ENCODE results near the gene RNF220. TPM values are rescaled to one million over a fixed set of nuclear protein-coding genes. Genes with fewer than 3 reads are reported as not detected.

The RNF220 gene
- total and polyA plus RNA-seq, 9 of the 15 experiments (the other 6 are each of a cell fraction or from before 2014, with no cell fraction given): 5.1 to 117 (median 66.9) TPM

- Histone ChIP-seq H3K27me3 (ENCODE audit: control insufficient read depth in 2 of 2, insufficient read depth in 2 of 2, low read length in 2 of 2) (peaks cover 76 to 78% of the 10 kb centered on the region in 2 experiments), H3K4me3 (no peak overlapping the region), H3K9me3 (replicated peaks; ENCODE audit: control insufficient read depth, insufficient read depth, low read depth, low read length) (no peaks in the 10 kb centered on the region), H3K9ac (ENCODE audit: insufficient read depth in 1 of 2, low read depth in 2 of 2, low read length in 2 of 2) (no peak overlapping the region), H3K9me1 (ENCODE audit: control insufficient read depth, insufficient read depth, low read length) (peaks cover 4% of the 10 kb centered on the region), H3K79me2 (ENCODE audit: control insufficient read depth, insufficient read depth, low read length) (no peaks in the 10 kb centered on the region), H2AFZ (ENCODE audit: low read depth, low read length) (no peak overlapping the region), H3K4me2 (ENCODE audit: insufficient read depth, low read length) (no peak overlapping the region), H4K20me1 (replicated peaks; ENCODE audit: control insufficient read depth, insufficient read depth, low read length) (peaks cover 14% of the 10 kb centered on the region; the same call in 1 of the 2 replicates), H3K36me3 (ENCODE audit: control insufficient read depth, insufficient read depth, low read length) (no peaks in the 10 kb centered on the region), H3K27ac (ENCODE audit: extremely low read depth, low read depth, low read length) (no peak overlapping the region), H3K4me1 (replicated peaks in 1 of 2; ENCODE audit: control insufficient read depth in 2 of 2, insufficient read depth in 2 of 2, low read length in 2 of 2) (no peaks in the 10 kb centered on the region; a peak in 1 of 5 replicates)
- DNase-seq (ENCODE audit: extremely low read depth in 1 of 4, low spot score in 3 of 4) (no peak), ATAC-seq (no peak), FAIRE-seq (no peak)
- ChIA-PET CTCF (ENCODE audit: low intra/inter-chr PET ratio) (no interaction called here), POLR2A (interaction anchor here (0.6 to 1.4 kb wide), 7 partner anchors 13 to 546 kb away, joined by 3 to 4 read pairs (median 3); no protein-coding TSS in a partner anchor)
- intact Hi-C loops (cut with micrococcal nuclease): no loop called here
- in situ Hi-C loops (cut with MboI): loop anchor here (10.0 kb wide), 1 partner anchor 515 kb away; no protein-coding TSS in a partner anchor
- TF ChIP-seq, protein P1, sequence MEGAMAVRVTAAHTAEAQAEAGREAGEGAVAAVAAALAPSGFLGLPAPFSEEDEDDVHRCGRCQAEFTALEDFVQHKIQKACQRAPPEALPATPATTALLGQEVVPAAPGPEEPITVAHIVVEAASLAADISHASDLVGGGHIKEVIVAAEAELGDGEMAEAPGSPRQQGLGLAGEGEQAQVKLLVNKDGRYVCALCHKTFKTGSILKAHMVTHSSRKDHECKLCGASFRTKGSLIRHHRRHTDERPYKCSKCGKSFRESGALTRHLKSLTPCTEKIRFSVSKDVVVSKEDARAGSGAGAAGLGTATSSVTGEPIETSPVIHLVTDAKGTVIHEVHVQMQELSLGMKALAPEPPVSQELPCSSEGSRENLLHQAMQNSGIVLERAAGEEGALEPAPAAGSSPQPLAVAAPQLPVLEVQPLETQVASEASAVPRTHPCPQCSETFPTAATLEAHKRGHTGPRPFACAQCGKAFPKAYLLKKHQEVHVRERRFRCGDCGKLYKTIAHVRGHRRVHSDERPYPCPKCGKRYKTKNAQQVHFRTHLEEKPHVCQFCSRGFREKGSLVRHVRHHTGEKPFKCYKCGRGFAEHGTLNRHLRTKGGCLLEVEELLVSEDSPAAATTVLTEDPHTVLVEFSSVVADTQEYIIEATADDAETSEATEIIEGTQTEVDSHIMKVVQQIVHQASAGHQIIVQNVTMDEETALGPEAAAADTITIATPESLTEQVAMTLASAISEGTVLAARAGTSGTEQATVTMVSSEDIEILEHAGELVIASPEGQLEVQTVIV (CRISPR knock-in tag; IDR thresholded peaks at IDR 0.05; ENCODE audit: borderline replicate concordance): no peak
- TF ChIP-seq MAFK (IDR thresholded peaks at IDR 0.05; ENCODE audit: low read length) (no peak), TRIM24 (IDR thresholded peaks at IDR 0.05) (no peak), CREB3 (tag; conservative IDR thresholded peaks at IDR 0.05; ENCODE audit: low read depth) (no peak), ZC3H11A (IDR thresholded peaks at IDR 0.05; ENCODE audit: low read depth, low read length) (no peak), ZKSCAN8 (CRISPR knock-in tag; IDR thresholded peaks at IDR 0.05) (no peak), CBX8 (IDR thresholded peaks at IDR 0.05; ENCODE audit: borderline replicate concordance, extremely low read depth, low read depth, low read length, poor library complexity, severe bottlenecking) (no peak), DDX20 (tag; IDR thresholded peaks at IDR 0.05; ENCODE audit: low read depth) (no peak), RBM25 (IDR thresholded peaks at IDR 0.05; ENCODE audit: low read depth, low read length, severe bottlenecking) (no peak), NFXL1 (CRISPR knock-in tag; IDR thresholded peaks at IDR 0.05) (no peak), PBX2 (CRISPR knock-in tag; IDR thresholded peaks at IDR 0.05; ENCODE audit: low read depth) (no peak), PBX2 (tag; conservative IDR thresholded peaks at IDR 0.05; ENCODE audit: low read depth) (no peak), JUN (IDR thresholded peaks at IDR 0.05; ENCODE audit: borderline replicate concordance, low read depth, low read length) (no peak), JUN (CRISPR knock-in tag; IDR thresholded peaks at IDR 0.05; ENCODE audit: borderline replicate concordance) (no peak)
- WGBS (ENCODE audit: insufficient coverage, low coverage, missing lambda C conversion rate): 12% methylated on average over 13 of the region's 13 CpGs
- no TSS peak for BruUV-seq (replicated peaks)
Observed at GRCh38 chr1:44559330-44559729, 154.3 kb downstream of the RNF220 start.

Measured in K562 (cell line).